ENCODE results near the gene TUBGCP3. TPM values are rescaled to one million over a fixed set of nuclear protein-coding genes. Genes with fewer than 3 reads are reported as not detected.

Gene TUBGCP3
- total and polyA plus RNA-seq, 4 donors = 10.9 to 40.2 (median 26.9) TPM

GRCh38 chr13:112481458-112481857, 106.5 kb downstream of the TUBGCP3 start:
- peaks cover 0 to 5% (median 1%) of the 10 kb centered on the region in 4 donors for H3K9me3 ChIP-seq (ENCODE audit: control insufficient read depth in 4 of 4, insufficient read depth in 3 of 4, low read length in 3 of 4)
- H3K4me3 ChIP-seq = no peak overlapping the region
- no peak overlapping the region for H3K27ac ChIP-seq (ENCODE audit: low read depth in 1 of 2, low read length in 1 of 2)
- H3K4me1 ChIP-seq (ENCODE audit: control insufficient read depth in 5 of 5, insufficient read depth in 5 of 5, low read length in 5 of 5) = no peaks in the 10 kb centered on the region
- ATAC-seq (ENCODE audit: insufficient read depth, low FRiP score) = no peak
- no peak for TF ChIP-seq CTCF (IDR thresholded peaks at IDR 0.05; ENCODE audit: control extremely low read depth, extremely low read depth)
- H3K9ac ChIP-seq (ENCODE audit: insufficient read depth in 1 of 2, low read length in 2 of 2) = no peak overlapping the region
- H3K36me3 ChIP-seq (ENCODE audit: control insufficient read depth in 4 of 4, insufficient read depth in 4 of 4, low read length in 4 of 4) = peaks cover 2 to 5% (median 3%) of the 10 kb centered on the region in 4 donors
- DNase-seq = no peak
- no peaks in the 10 kb centered on the region for H3K27me3 ChIP-seq (ENCODE audit: control insufficient read depth in 3 of 3, insufficient read depth in 3 of 3, low read length in 2 of 3)

- Histone ChIP-seq H3K9ac (ENCODE audit: insufficient read depth in 1 of 2, low read length in 2 of 2) (no peak overlapping the region), H3K4me1 (ENCODE audit: control insufficient read depth in 5 of 5, insufficient read depth in 5 of 5, low read length in 5 of 5) (no peaks in the 10 kb centered on the region), H3K36me3 (ENCODE audit: control insufficient read depth in 4 of 4, insufficient read depth in 4 of 4, low read length in 4 of 4) (peaks cover 0 to 5% (median 0%) of the 10 kb centered on the region in 4 donors), H3K27me3 (ENCODE audit: control insufficient read depth in 3 of 3, insufficient read depth in 3 of 3, low read length in 2 of 3) (no peaks in the 10 kb centered on the region), H3K9me3 (ENCODE audit: control insufficient read depth in 4 of 4, insufficient read depth in 3 of 4, low read length in 3 of 4) (peaks cover 0 to 7% (median 1%) of the 10 kb centered on the region in 4 donors), H3K4me3 (no peak overlapping the region), H3K27ac (ENCODE audit: low read depth in 1 of 2, low read length in 1 of 2) (no peak overlapping the region)
- no peak for ATAC-seq (ENCODE audit: insufficient read depth, low FRiP score)
- WGBS, 2 donors = 91 to 92% methylated on average over 7 of the region's 7 CpGs
- no peak for DNase-seq
- TF ChIP-seq CTCF (IDR thresholded peaks at IDR 0.05; ENCODE audit: control extremely low read depth, extremely low read depth) = no peak
Observed at GRCh38 chr13:112479389-112479788, 108.6 kb downstream of the TUBGCP3 start.

- Histone ChIP-seq H3K27me3 (ENCODE audit: control insufficient read depth in 3 of 3, insufficient read depth in 3 of 3, low read length in 2 of 3) (no peaks in the 10 kb centered on the region), H3K27ac (ENCODE audit: low read depth in 1 of 2, low read length in 1 of 2) (no peak overlapping the region), H3K4me1 (ENCODE audit: control insufficient read depth in 5 of 5, insufficient read depth in 5 of 5, low read length in 5 of 5) (no peaks in the 10 kb centered on the region), H3K4me3 (no peak overlapping the region), H3K9me3 (ENCODE audit: control insufficient read depth in 4 of 4, insufficient read depth in 3 of 4, low read length in 3 of 4) (peaks cover 0 to 2% (median under 1%) of the 10 kb centered on the region in 4 donors), H3K36me3 (ENCODE audit: control insufficient read depth in 4 of 4, insufficient read depth in 4 of 4, low read length in 4 of 4) (no peaks in the 10 kb centered on the region), H3K9ac (ENCODE audit: insufficient read depth in 1 of 2, low read length in 2 of 2) (no peak overlapping the region)
- DNase-seq (no peak), ATAC-seq (ENCODE audit: insufficient read depth, low FRiP score) (no peak)
- no peak for TF ChIP-seq CTCF (IDR thresholded peaks at IDR 0.05; ENCODE audit: control extremely low read depth, extremely low read depth)
- 85 to 88% methylated on average over 9 of the region's 9 CpGs for WGBS, 2 donors
Observed at GRCh38 chr13:112477070-112477619, 110.8 kb downstream of the TUBGCP3 start.

GRCh38 chr13:112475889-112476288, 112.1 kb downstream of the TUBGCP3 start:
- no peak for ATAC-seq (ENCODE audit: insufficient read depth, low FRiP score)
- no peaks in the 10 kb centered on the region for H3K36me3 ChIP-seq (ENCODE audit: control insufficient read depth in 4 of 4, insufficient read depth in 4 of 4, low read length in 4 of 4)
- H3K4me3 ChIP-seq = no peak overlapping the region
- no peaks in the 10 kb centered on the region for H3K4me1 ChIP-seq (ENCODE audit: control insufficient read depth in 5 of 5, insufficient read depth in 5 of 5, low read length in 5 of 5)
- no peaks in the 10 kb centered on the region for H3K27me3 ChIP-seq (ENCODE audit: control insufficient read depth in 3 of 3, insufficient read depth in 3 of 3, low read length in 2 of 3)
- no peak for DNase-seq
- H3K9me3 ChIP-seq (ENCODE audit: control insufficient read depth in 4 of 4, insufficient read depth in 3 of 4, low read length in 3 of 4) = peaks cover 0 to 2% (median under 1%) of the 10 kb centered on the region in 4 donors
- TF ChIP-seq CTCF (IDR thresholded peaks at IDR 0.05; ENCODE audit: control extremely low read depth, extremely low read depth) = no peak
- H3K27ac ChIP-seq (ENCODE audit: low read depth in 1 of 2, low read length in 1 of 2) = no peak overlapping the region
- no peak overlapping the region for H3K9ac ChIP-seq (ENCODE audit: insufficient read depth in 1 of 2, low read length in 2 of 2)
- WGBS, 2 donors = 91 to 100% methylated on average over 1 of the region's 1 CpG
